ENCODE results near the gene BMP2K. TPM values are rescaled to one million over a fixed set of nuclear protein-coding genes. Genes with fewer than 3 reads are reported as not detected.
A peak's percentile ranks its signal among the peaks of the same experiment; 100 is the strongest.
"Not testable (repeated sequence)": the region's sequence is repeated elsewhere in the genome, so short reads cannot be mapped to it uniquely, and the experiment has no call there.

The BMP2K gene
- polyA plus RNA-seq, 1 donor (not counting 4 experiments of a cell fraction or from before 2014, with no cell fraction given), result 35.4 TPM

DNA sequence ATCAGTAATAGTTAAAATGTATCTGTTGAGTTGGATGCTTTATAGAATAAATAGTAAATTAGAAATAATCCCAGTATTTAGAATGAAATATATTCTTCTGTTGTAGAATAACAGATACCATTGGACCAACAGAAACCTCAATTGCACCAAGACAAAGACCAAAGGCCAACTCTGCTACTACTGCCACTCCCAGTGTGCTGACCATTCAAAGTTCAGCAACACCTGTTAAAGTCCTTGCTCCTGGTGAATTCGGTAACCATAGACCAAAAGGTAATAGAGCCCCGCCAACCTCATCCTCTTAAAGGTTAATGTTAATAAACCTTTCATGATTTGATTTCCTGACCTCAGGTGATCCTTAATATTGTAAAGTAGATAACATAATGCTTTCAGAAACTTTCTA is 89.3 kb downstream of the BMP2K start:
- DNase-seq (ENCODE audit: low read depth, low spot score) (no peak), FAIRE-seq (no peak)
- H3K9me1 ChIP-seq (ENCODE audit: control insufficient read depth, extremely low read depth, insufficient read depth, low read length), result no peaks in the 10 kb centered on the region
- no peaks in the 10 kb centered on the region for H4K20me1 ChIP-seq (ENCODE audit: control insufficient read depth, extremely low read depth, insufficient read depth, low read length)
- no peak overlapping the region for H3K27ac ChIP-seq (ENCODE audit: control insufficient read depth, insufficient read depth, low read length)
- TF ChIP-seq CTCF (optimal IDR thresholded peaks at IDR 0.05 in 1 of 3, IDR thresholded peaks at IDR 0.05 in 1 of 3, conservative IDR thresholded peaks at IDR 0.05 in 1 of 3; ENCODE audit: extremely low read depth in 1 of 3, insufficient read depth in 2 of 3, low read length in 3 of 3) (no peak), EZH2 (IDR thresholded peaks at IDR 0.05; ENCODE audit: low read length) (no peak)
- no peak overlapping the region for H2AFZ ChIP-seq (ENCODE audit: control insufficient read depth, low read length)
- no peaks in the 10 kb centered on the region for H3K4me1 ChIP-seq (ENCODE audit: control insufficient read depth, extremely low read depth, insufficient read depth, low read length)
- no peaks in the 10 kb centered on the region for H3K79me2 ChIP-seq (ENCODE audit: control insufficient read depth, insufficient read depth, low read length)
- no peak overlapping the region for H3K9ac ChIP-seq (ENCODE audit: control insufficient read depth, extremely low read depth, insufficient read depth, low read length)
- no peaks in the 10 kb centered on the region for H3K27me3 ChIP-seq (ENCODE audit: control insufficient read depth, extremely low read depth, insufficient read depth, low read length)
- H3K4me2 ChIP-seq (ENCODE audit: control insufficient read depth, extremely low read depth, insufficient read depth, low read depth, low read length), result no peak overlapping the region
- dilution Hi-C loops (cut with MboI; ENCODE audit: extremely low pct_ligation_motif_present, low sequenced_read_pairs), result loop anchor here (25.0 kb wide), 1 partner anchor 253 kb away; no protein-coding TSS in a partner anchor
- no peaks in the 10 kb centered on the region for H3K9me3 ChIP-seq (ENCODE audit: control insufficient read depth, low read depth, low read length)
- no peak overlapping the region for H3K4me3 ChIP-seq (ENCODE audit: control insufficient read depth in 2 of 3, extremely low read depth in 1 of 3, insufficient read depth in 2 of 3, low read depth in 1 of 3, low read length in 3 of 3)
- H3K36me3 ChIP-seq (ENCODE audit: control insufficient read depth in 2 of 2, extremely low read depth in 1 of 2, insufficient read depth in 2 of 2, low read length in 2 of 2), result peaks cover 0 to 5% of the 10 kb centered on the region in 2 experiments

DNA sequence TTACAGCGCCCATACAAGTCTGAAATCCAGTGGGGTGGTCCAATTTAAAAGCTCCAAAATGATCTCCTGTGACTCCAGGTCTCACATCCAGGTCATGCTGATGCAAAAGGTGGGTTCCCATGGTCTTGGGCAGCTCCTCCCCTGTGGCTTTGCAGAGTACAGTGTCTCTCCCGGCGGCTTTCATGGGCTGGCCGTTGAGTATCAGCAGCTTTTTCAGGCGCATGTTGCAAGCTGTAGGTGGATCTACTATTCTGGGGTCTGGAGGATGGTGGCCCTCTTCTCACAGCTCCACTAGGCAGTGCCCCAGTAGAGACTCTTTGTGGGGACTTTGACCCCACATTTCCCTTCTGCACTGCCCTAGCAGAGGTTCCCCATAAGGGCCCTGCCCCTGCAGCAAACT is 92.6 kb downstream of the BMP2K start:
- H4K20me1 ChIP-seq (ENCODE audit: control insufficient read depth, extremely low read depth, insufficient read depth, low read length); H3K9ac ChIP-seq (ENCODE audit: control insufficient read depth, extremely low read depth, insufficient read depth, low read length); H3K9me3 ChIP-seq (ENCODE audit: control insufficient read depth, low read depth, low read length); H3K27ac ChIP-seq (ENCODE audit: control insufficient read depth, insufficient read depth, low read length); H3K27me3 ChIP-seq (ENCODE audit: control insufficient read depth, extremely low read depth, insufficient read depth, low read length); H3K79me2 ChIP-seq (ENCODE audit: control insufficient read depth, insufficient read depth, low read length); H3K9me1 ChIP-seq (ENCODE audit: control insufficient read depth, extremely low read depth, insufficient read depth, low read length); FAIRE-seq; H3K4me2 ChIP-seq (ENCODE audit: control insufficient read depth, extremely low read depth, insufficient read depth, low read depth, low read length); H3K4me3 ChIP-seq (ENCODE audit: control insufficient read depth in 2 of 3, extremely low read depth in 1 of 3, insufficient read depth in 2 of 3, low read depth in 1 of 3, low read length in 3 of 3); DNase-seq (ENCODE audit: low read depth, low spot score); H2AFZ ChIP-seq (ENCODE audit: control insufficient read depth, low read length); H3K4me1 ChIP-seq (ENCODE audit: control insufficient read depth, extremely low read depth, insufficient read depth, low read length): not testable (repeated sequence)
- dilution Hi-C loops (cut with MboI; ENCODE audit: extremely low pct_ligation_motif_present, low sequenced_read_pairs), result loop anchor here (25.0 kb wide), 1 partner anchor 256 kb away; no protein-coding TSS in a partner anchor
- H3K36me3 ChIP-seq (ENCODE audit: control insufficient read depth in 2 of 2, extremely low read depth in 1 of 2, insufficient read depth in 2 of 2, low read length in 2 of 2), result peaks cover 9 to 11% of the 10 kb centered on the region in 2 experiments

DNA sequence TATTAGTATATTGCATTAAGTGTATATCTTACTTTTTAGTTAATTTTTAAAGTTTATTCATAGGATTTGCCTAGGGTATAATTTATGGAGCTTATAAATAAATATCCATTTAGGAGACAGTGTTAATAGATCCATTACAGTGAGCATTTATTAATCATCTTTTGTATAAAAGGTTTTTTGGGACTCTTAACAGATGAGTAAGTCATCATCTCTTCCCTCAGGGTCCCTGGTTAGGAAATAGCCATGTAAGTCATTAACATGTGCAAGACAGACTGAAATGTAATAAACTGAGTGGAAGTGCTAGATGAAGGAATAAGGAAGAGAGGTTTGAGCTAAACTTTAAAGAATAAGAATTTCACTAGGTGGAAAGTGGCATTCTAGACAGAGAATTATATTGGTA is 93.9 kb downstream of the BMP2K start:
- Histone ChIP-seq H3K4me1 (ENCODE audit: control insufficient read depth, extremely low read depth, insufficient read depth, low read length) (no peaks in the 10 kb centered on the region), H3K9me3 (ENCODE audit: control insufficient read depth, low read depth, low read length) (no peaks in the 10 kb centered on the region), H3K36me3 (ENCODE audit: control insufficient read depth in 2 of 2, extremely low read depth in 1 of 2, insufficient read depth in 2 of 2, low read length in 2 of 2) (peaks cover 9 to 12% of the 10 kb centered on the region in 2 experiments), H3K4me3 (ENCODE audit: control insufficient read depth in 2 of 3, extremely low read depth in 1 of 3, insufficient read depth in 2 of 3, low read depth in 1 of 3, low read length in 3 of 3) (no peak overlapping the region), H3K4me2 (ENCODE audit: control insufficient read depth, extremely low read depth, insufficient read depth, low read depth, low read length) (no peak overlapping the region), H3K27ac (ENCODE audit: control insufficient read depth, insufficient read depth, low read length) (no peak overlapping the region), H2AFZ (ENCODE audit: control insufficient read depth, low read length) (no peak overlapping the region), H3K9ac (ENCODE audit: control insufficient read depth, extremely low read depth, insufficient read depth, low read length) (no peak overlapping the region), H4K20me1 (ENCODE audit: control insufficient read depth, extremely low read depth, insufficient read depth, low read length) (no peaks in the 10 kb centered on the region), H3K27me3 (ENCODE audit: control insufficient read depth, extremely low read depth, insufficient read depth, low read length) (no peaks in the 10 kb centered on the region), H3K9me1 (ENCODE audit: control insufficient read depth, extremely low read depth, insufficient read depth, low read length) (no peaks in the 10 kb centered on the region), H3K79me2 (ENCODE audit: control insufficient read depth, insufficient read depth, low read length) (no peaks in the 10 kb centered on the region)
- no peak for FAIRE-seq
- TF ChIP-seq EZH2 (IDR thresholded peaks at IDR 0.05; ENCODE audit: low read length) (no peak), CTCF (optimal IDR thresholded peaks at IDR 0.05 in 1 of 3, IDR thresholded peaks at IDR 0.05 in 1 of 3, conservative IDR thresholded peaks at IDR 0.05 in 1 of 3; ENCODE audit: extremely low read depth in 1 of 3, insufficient read depth in 2 of 3, low read length in 3 of 3) (no peak)
- DNase-seq (ENCODE audit: low read depth, low spot score), result peak; percentile 1
- dilution Hi-C loops (cut with MboI; ENCODE audit: extremely low pct_ligation_motif_present, low sequenced_read_pairs), result loop anchor here (25.0 kb wide), 1 partner anchor 258 kb away; no protein-coding TSS in a partner anchor
